HG03196 (cell line): Measurements from ENCODE around the gene NFIC.
"Not testable (repeated sequence)": the region's sequence is repeated elsewhere in the genome, so short reads cannot be mapped to it uniquely, and the experiment has no call there.

Experiments used
- ATAC-seq: cut with Tn5 transposase; IDR thresholded peaks from one replicate; pipeline ENCODE4 v1.9.1; 2021; ENCODE audit not compliant: unreplicated experiment

Gene NFIC

GRCh38 chr19:3370728-3371591 lies 4.6 kb downstream of the NFIC start:
- ATAC-seq, result no peak

GRCh38 chr19:3372413-3372812 lies 6.0 kb downstream of the NFIC start:
- no peak for ATAC-seq

- no peak for ATAC-seq
Observed at GRCh38 chr19:3373971-3374368, 7.6 kb downstream of the NFIC start.

- ATAC-seq, result no peak
Observed at GRCh38 chr19:3374369-3375112, 8.2 kb downstream of the NFIC start.

- ATAC-seq, result no peak
Observed at GRCh38 chr19:3375221-3376090, 9.1 kb downstream of the NFIC start.

GRCh38 chr19:3376091-3376455 lies 9.7 kb downstream of the NFIC start:
- not testable (repeated sequence) for ATAC-seq

- no peak for ATAC-seq
Observed at GRCh38 chr19:3378352-3379150, 12.2 kb downstream of the NFIC start.

GRCh38 chr19:3380829-3381228 lies 14.4 kb downstream of the NFIC start:
- no peak for ATAC-seq

GRCh38 chr19:3381701-3382372 lies 15.5 kb downstream of the NFIC start:
- no peak for ATAC-seq

GRCh38 chr19:3382460-3383100 lies 16.2 kb downstream of the NFIC start:
- no peak for ATAC-seq

- ATAC-seq, result no peak
Observed at GRCh38 chr19:3383121-3383722, 16.8 kb downstream of the NFIC start.

GRCh38 chr19:3386447-3387234 lies 20.3 kb downstream of the NFIC start:
- ATAC-seq, result no peak

- ATAC-seq, result no peak
Observed at GRCh38 chr19:3387645-3388589, 21.5 kb downstream of the NFIC start.

- no peak for ATAC-seq
Observed at GRCh38 chr19:3389446-3389778, 23.0 kb downstream of the NFIC start.

- ATAC-seq, result no peak
Observed at GRCh38 chr19:3389876-3390371, 23.5 kb downstream of the NFIC start.

- ATAC-seq, result not testable (repeated sequence)
Observed at GRCh38 chr19:3391911-3392310, 25.5 kb downstream of the NFIC start.

GRCh38 chr19:3392480-3392879 lies 26.1 kb downstream of the NFIC start:
- no peak for ATAC-seq
